GM21529 (cell line): ENCODE data around the gene PDXK.
"Not testable (repeated sequence)": the region's sequence is repeated elsewhere in the genome, so short reads cannot be mapped to it uniquely, and the experiment has no call there.

Source experiments
- ATAC-seq: cut with Tn5 transposase; IDR thresholded peaks from one replicate; pipeline ENCODE4 v1.9.1; 2021; ENCODE audit not compliant: unreplicated experiment

The PDXK gene

GRCh38 chr21:43718872-43719747 is at the start of gene PDXK:
PDXK (plus strand) TSS chr21:43719129; CDS start chr21:43719295, 166 bp downstream.
- peak; percentile 59 for ATAC-seq

- no peak for ATAC-seq
These were observed 48.9 kb upstream of the PDXK start for GRCh38 chr21:43669828-43670605.

- no peak for ATAC-seq
These were observed 43.1 kb upstream of the PDXK start for GRCh38 chr21:43675871-43676270.

- no peak for ATAC-seq
These were observed 42.5 kb upstream of the PDXK start for GRCh38 chr21:43676391-43676790.

GRCh38 chr21:43679951-43680350 is 39.0 kb upstream of the PDXK start:
- ATAC-seq, result no peak

GRCh38 chr21:43680421-43680820 is 38.5 kb upstream of the PDXK start:
- not testable (repeated sequence) for ATAC-seq

GRCh38 chr21:43681650-43682049 is 37.3 kb upstream of the PDXK start:
- no peak for ATAC-seq

GRCh38 chr21:43684424-43684823 is 34.5 kb upstream of the PDXK start:
- no peak for ATAC-seq

- no peak for ATAC-seq
These were observed 31.9 kb upstream of the PDXK start for GRCh38 chr21:43686811-43687565.

GRCh38 chr21:43687566-43688399 is 31.1 kb upstream of the PDXK start:
- no peak for ATAC-seq

- no peak for ATAC-seq
These were observed 30.0 kb upstream of the PDXK start for GRCh38 chr21:43688906-43689305.

GRCh38 chr21:43689556-43690337 is 29.2 kb upstream of the PDXK start:
- ATAC-seq, result no peak

- no peak for ATAC-seq
These were observed 28.6 kb upstream of the PDXK start for GRCh38 chr21:43690346-43690745.

GRCh38 chr21:43691086-43691795 is 27.7 kb upstream of the PDXK start:
- no peak for ATAC-seq

GRCh38 chr21:43691801-43692200 is 27.1 kb upstream of the PDXK start:
- ATAC-seq, result no peak

GRCh38 chr21:43692949-43693348 is 26.0 kb upstream of the PDXK start:
- ATAC-seq, result no peak

GRCh38 chr21:43693981-43694380 is 24.9 kb upstream of the PDXK start:
- ATAC-seq, result no peak

GRCh38 chr21:43694437-43695079 is 24.4 kb upstream of the PDXK start:
- ATAC-seq, result no peak

GRCh38 chr21:43696214-43696613 is 22.7 kb upstream of the PDXK start:
- no peak for ATAC-seq
